Measurements from ENCODE around the gene SLC22A2. TPM values are rescaled to one million over a fixed set of nuclear protein-coding genes. Genes with fewer than 3 reads are reported as not detected.

The SLC22A2 gene
- total and polyA plus RNA-seq, 2 of the 13 experiments (the other 11 are each of a cell fraction or from before 2014, with no cell fraction given): not detected

GRCh38 chr6:160172704-160173103 lies 85.9 kb downstream of the SLC22A2 start (continued):
- TF ChIP-seq ZNF646 (CRISPR knock-in tag; IDR thresholded peaks at IDR 0.05): no peak
- TF ChIP-seq NCOR1 (IDR thresholded peaks at IDR 0.05; ENCODE audit: borderline replicate concordance, low read length): no peak
- TF ChIP-seq ZNF251 (CRISPR knock-in tag; IDR thresholded peaks at IDR 0.05): no peak

GRCh38 chr6:160170018-160170680 lies 88.5 kb downstream of the SLC22A2 start:
- no peak for FAIRE-seq
- H3K4me1 ChIP-seq (ENCODE audit: insufficient read depth, low read length): peaks cover 9% of the 10 kb centered on the region; the same call in 1 of the 2 replicates
- H4K20me1 ChIP-seq (ENCODE audit: insufficient read depth, low read length): no peaks in the 10 kb centered on the region
- in situ Hi-C loops (cut with HindIII; ENCODE audit: extremely low pct_ligation_motif_present, low pct_unique_long_range_greater_than_20kb) (no loop called here), intact Hi-C loops (cut with micrococcal nuclease; ENCODE audit: unreplicated experiment) (no loop called here)
- ChIA-PET CTCF (ENCODE audit: low intra/inter-chr PET ratio, low total read pairs) (no interaction called here), POLR2A (no interaction called here)
- no peaks in the 10 kb centered on the region for H3K9me3 ChIP-seq (ENCODE audit: low read length)
- H3K79me2 ChIP-seq (ENCODE audit: insufficient read depth, low read length): no peaks in the 10 kb centered on the region
- no peak overlapping the region for H3K4me3 ChIP-seq (replicated peaks in 1 of 3; ENCODE audit: insufficient read depth in 1 of 3, low read depth in 2 of 3, low read length in 3 of 3)
- H3K9ac ChIP-seq (ENCODE audit: insufficient read depth, low read depth, low read length): no peak overlapping the region
- WGBS (ENCODE audit: low lambda C conversion rate): 31% methylated on average over 6 of the region's 6 CpGs
- H3K27me3 ChIP-seq (ENCODE audit: control insufficient read depth in 1 of 2, insufficient read depth in 2 of 2, low read length in 2 of 2): no peaks in the 10 kb centered on the region
- no peak for DNase-seq (ENCODE audit: low spot score)
- H2AFZ ChIP-seq (ENCODE audit: low read length): no peak overlapping the region
- ATAC-seq: no peak
- H3K36me3 ChIP-seq (replicated peaks in 1 of 2; ENCODE audit: control insufficient read depth in 1 of 2, insufficient read depth in 2 of 2, low read length in 2 of 2): no peaks in the 10 kb centered on the region
- BruUV-seq (replicated peaks): no TSS peak
- no peak overlapping the region for H3K27ac ChIP-seq (ENCODE audit: extremely low read length, insufficient read depth, low read length)
- H3K4me2 ChIP-seq (ENCODE audit: low read depth, low read length): no peak overlapping the region
- TF ChIP-seq ZFP91 (CRISPR knock-in tag; IDR thresholded peaks at IDR 0.05; ENCODE audit: borderline replicate concordance): no peak
- TF ChIP-seq IRF1 (CRISPR knock-in tag; IDR thresholded peaks at IDR 0.05; ENCODE audit: low read depth): no peak
- no peak for TF ChIP-seq GABPB1 (CRISPR knock-in tag; IDR thresholded peaks at IDR 0.05)
- TF ChIP-seq ZBED4 (CRISPR knock-in tag; IDR thresholded peaks at IDR 0.05; ENCODE audit: borderline replicate concordance): no peak
- TF ChIP-seq SP1 (IDR thresholded peaks at IDR 0.05): no peak
- no peak for TF ChIP-seq SP1 (CRISPR knock-in tag; IDR thresholded peaks at IDR 0.05)

Measured in HepG2 (cell line).